RPMI8226 (cell line): ENCODE measurements around the gene ELL2.

Experiments used
- DNase-seq: peaks from one replicate; pipeline ENCODE4 v3.0.0-alpha.2; 2015

The ELL2 gene

GRCh38 chr5:95976606-95977005, 15.0 kb upstream of the ELL2 start:
- no peak for DNase-seq

GRCh38 chr5:95975703-95976102, 14.1 kb upstream of the ELL2 start:
- no peak for DNase-seq

- no peak for DNase-seq
Measured at GRCh38 chr5:95973793-95974325, 12.2 kb upstream of the ELL2 start.

GRCh38 chr5:95972196-95972595, 10.5 kb upstream of the ELL2 start:
- DNase-seq: no peak

- no peak for DNase-seq
Measured at GRCh38 chr5:95970359-95970704, 8.7 kb upstream of the ELL2 start.

GRCh38 chr5:95969651-95970358, 8.2 kb upstream of the ELL2 start:
- DNase-seq: no peak

- DNase-seq: no peak
Measured at GRCh38 chr5:95969055-95969454, 7.4 kb upstream of the ELL2 start.

GRCh38 chr5:95967236-95967635, 5.6 kb upstream of the ELL2 start:
- DNase-seq: no peak

GRCh38 chr5:95966005-95966404, 4.4 kb upstream of the ELL2 start:
- DNase-seq: no peak

- no peak for DNase-seq
Measured at GRCh38 chr5:95963650-95964410, 2.2 kb upstream of the ELL2 start.

GRCh38 chr5:95962785-95963184, 1.1 kb upstream of the ELL2 start:
- DNase-seq: no peak

- DNase-seq: no peak
Measured at GRCh38 chr5:95962475-95962773, 773 bp upstream of the ELL2 start.

- peak; percentile 91 for DNase-seq
Measured at GRCh38 chr5:95960667-95961616, 709 bp downstream of the ELL2 start.

GRCh38 chr5:95959888-95960666, 1.6 kb downstream of the ELL2 start:
- peak; percentile 61 for DNase-seq

- peak; percentile 52 for DNase-seq
Measured at GRCh38 chr5:95959051-95959887, 2.4 kb downstream of the ELL2 start.

GRCh38 chr5:95958310-95959014, 3.2 kb downstream of the ELL2 start:
- DNase-seq: peak; percentile 69

GRCh38 chr5:95957561-95958203, 4.0 kb downstream of the ELL2 start:
- DNase-seq: no peak

- no peak for DNase-seq
Measured at GRCh38 chr5:95956900-95957293, 4.8 kb downstream of the ELL2 start.

- DNase-seq: peak; percentile 30
Measured at GRCh38 chr5:95956021-95956899, 5.4 kb downstream of the ELL2 start.
